ENCODE data around the gene FIGNL2.

Gene FIGNL2

DNA sequence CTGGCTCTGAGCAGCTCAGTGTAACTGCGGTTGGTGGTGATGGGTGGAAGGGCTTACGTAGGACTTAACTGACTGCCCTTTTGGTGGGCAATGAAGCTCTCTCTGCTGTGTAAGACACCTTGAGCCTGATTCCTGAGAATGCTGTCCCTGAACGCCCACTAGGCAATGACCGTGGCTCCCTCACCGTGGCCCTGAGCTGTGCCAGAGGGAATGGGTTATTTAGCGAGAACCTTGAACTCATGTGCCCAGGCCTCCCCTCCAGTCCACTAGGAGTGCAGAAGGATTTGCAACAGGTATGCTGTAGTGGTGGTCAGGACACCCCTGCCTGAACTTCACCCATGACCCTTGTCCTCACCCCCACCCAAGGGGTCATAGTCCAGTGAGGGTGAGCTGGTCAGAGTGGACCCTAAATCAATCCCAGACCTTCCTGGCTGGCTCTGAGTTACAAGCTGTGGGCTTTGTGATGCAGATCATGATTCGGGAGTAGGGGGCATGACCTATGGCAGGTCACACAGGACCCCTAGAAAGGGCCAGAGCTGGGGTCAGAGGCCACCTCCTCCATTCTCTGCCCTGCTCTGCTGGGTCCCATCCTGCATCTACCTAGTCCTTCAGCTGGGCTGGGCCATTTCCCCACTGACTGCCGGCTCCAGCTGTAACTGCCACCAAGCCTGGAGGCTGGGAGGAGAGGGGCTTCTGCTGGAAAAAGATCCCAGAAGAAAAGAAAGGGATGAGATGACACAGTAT, 24.9 kb upstream of the FIGNL2 start:
- no peak for DNase-seq

- no peak for DNase-seq
Observed at GRCh38 chr12:51872689-51872981, 24.1 kb upstream of the FIGNL2 start.

DNA sequence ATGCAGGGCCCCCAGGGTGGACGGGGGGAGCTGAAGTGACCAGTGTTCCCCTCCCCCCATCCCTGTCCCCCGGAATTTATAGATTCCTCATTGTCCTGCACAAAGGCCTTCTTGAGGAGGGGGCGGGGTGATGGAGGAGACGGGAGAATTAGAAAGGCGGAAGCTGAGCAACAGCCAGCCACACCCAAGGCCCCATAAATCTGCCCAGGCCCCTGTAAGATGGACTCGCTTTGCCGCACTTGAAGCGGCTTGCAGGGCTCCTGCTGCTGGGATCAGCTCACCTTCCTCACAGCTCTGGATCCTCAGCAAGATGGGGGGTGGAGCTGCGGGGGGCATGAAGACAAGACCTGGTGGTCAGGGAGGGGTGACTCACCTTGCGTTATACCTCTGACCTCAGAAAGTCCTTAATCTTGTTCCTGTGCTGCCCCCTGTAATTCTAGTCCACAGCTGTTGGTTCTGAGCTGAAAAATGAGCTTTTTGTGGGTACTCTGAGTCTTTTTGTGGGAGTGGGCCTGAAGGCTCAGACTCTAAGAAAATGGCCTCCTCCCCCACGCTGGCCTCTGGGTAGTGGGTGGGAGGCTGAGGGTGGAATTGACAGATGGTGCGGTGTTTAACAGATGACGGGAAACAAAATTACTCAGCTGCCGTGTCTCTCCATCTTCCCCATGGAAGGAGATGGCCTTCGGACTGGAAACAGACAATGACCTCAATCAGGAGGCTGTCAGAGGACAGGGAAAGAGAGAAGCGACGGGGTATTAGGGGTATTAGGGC, 23.6 kb upstream of the FIGNL2 start:
- no peak for DNase-seq

- DNase-seq: no peak
Observed at GRCh38 chr12:51871126-51871525, 22.6 kb upstream of the FIGNL2 start.

DNA sequence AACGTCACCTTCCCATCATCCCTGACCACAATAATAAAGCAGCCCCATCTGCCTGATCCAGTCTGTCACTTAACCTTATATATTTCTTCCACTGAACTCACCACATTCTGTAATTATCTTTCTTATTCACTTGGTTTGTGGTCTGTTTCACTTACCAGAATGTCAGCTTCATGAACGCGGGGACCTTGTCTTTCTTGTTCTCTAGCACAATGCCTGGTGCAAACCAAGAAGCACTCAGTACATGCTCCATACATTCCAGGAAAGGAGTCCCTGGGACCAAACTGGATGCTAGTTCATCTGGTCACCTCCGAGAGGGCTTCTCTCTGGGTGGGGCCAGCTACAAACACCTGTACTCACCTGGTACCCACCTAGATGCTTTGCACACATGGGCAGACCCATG, 22.0 kb upstream of the FIGNL2 start:
- DNase-seq: no peak

DNA sequence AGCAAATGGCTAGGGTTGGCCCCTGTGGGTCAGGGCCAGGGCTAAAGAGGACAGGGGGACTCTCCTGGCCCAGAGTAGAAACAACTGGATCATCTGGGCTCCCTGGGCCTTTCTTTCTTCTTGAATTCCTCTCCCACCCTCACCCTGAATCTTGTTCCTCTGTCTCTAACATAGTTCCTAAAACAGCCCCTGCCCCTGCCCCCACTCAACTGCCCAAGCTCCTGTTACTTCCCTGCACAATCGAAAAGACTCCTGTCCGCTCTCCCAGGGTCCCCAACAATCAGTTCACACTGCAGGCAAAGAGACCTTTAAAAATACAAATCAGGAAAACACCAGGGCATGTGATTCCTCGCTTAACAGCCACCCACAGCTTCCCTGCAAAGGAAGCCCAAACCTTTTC, 21.4 kb upstream of the FIGNL2 start:
- no peak for DNase-seq

GRCh38 chr12:51869496-51869865, 21.0 kb upstream of the FIGNL2 start:
- no peak for DNase-seq

- no peak for DNase-seq
Observed at GRCh38 chr12:51868821-51869495, 20.4 kb upstream of the FIGNL2 start.

DNA sequence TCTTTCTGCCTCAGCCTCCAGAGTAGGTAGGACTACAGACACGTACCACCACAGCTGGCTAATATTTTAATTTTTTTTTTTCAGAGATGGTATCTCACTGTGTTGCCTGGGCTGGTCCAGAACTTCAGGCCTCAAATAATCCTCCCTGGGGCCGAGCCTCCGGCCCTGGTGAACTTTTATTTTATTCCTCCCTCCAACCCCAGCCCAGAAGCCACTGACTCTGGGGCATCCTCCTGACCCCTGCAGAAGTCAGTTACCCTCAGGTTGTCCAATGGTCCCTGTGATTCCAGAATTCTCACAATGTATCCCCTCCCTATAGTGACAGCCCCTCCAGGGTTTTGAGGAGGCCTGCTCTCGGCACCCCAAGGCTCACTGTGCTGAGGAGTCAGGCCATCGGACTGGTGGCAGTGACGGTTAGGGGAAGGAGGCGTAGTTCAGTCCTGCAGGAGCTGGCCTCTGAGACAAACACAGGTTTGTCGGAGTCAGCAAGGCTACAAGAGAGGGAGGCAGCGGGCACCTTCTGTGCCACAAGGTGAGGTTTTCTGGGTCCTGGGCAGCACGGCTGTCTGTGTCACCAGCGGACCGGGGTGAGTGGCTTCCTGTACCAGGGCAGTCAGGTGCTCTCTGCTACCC, 19.4 kb upstream of the FIGNL2 start:
- no peak for DNase-seq

- no peak for DNase-seq
Observed at GRCh38 chr12:51867371-51867770, 18.9 kb upstream of the FIGNL2 start.

- no peak for DNase-seq
Observed at GRCh38 chr12:51866762-51867161, 18.2 kb upstream of the FIGNL2 start.

GRCh38 chr12:51866324-51866723, 17.8 kb upstream of the FIGNL2 start:
- DNase-seq: no peak

GRCh38 chr12:51865757-51866270, 17.3 kb upstream of the FIGNL2 start:
- DNase-seq: no peak

DNA sequence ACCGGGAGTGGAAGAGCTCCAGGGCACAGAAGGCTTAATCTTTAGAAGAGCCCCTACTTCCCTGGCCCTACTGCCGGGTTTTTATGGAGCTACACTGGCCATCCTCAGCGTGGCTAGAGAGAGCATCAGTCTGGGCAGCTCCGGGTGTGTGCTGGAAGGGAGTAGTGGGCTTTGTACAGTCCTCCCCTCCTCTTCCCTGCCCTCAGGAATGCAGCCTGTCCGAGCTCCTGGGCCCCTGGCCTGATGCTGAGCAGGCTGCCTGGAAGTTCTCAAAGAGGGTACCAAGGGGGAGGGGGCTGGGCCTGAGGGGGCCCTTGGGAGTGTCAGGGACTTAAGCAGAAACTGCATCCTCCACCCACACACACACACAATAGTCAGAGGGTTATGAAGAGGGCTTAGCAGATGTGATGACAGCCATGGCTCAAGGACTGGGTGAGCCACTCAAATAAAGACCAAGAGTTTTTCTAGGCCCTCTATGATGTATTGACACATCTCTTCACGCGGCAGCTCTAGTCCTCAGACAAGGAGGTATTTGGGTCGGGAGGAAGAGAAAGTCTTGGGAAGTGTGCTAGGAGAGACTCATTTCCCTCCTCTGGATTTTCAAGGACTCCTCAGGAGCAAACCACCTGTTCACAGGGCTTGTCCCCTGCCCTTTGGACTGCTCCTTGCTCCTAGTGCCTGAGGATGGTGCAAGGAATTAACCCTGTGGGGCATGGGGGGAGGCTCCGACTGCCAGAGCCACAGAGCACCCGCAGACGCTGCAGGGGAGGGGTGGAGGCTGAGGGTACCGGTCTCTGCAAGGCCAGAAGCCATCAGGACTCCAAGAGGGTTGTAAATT, 16.5 kb upstream of the FIGNL2 start:
- no peak for DNase-seq

- peak; percentile 20 for DNase-seq
Observed at GRCh38 chr12:51863933-51864832, 15.7 kb upstream of the FIGNL2 start.

- DNase-seq: no peak
Observed at GRCh38 chr12:51863363-51863932, 14.9 kb upstream of the FIGNL2 start.

GRCh38 chr12:51862947-51863346, 14.4 kb upstream of the FIGNL2 start:
- DNase-seq: no peak

- no peak for DNase-seq
Observed at GRCh38 chr12:51860986-51861385, 12.5 kb upstream of the FIGNL2 start.

DNA sequence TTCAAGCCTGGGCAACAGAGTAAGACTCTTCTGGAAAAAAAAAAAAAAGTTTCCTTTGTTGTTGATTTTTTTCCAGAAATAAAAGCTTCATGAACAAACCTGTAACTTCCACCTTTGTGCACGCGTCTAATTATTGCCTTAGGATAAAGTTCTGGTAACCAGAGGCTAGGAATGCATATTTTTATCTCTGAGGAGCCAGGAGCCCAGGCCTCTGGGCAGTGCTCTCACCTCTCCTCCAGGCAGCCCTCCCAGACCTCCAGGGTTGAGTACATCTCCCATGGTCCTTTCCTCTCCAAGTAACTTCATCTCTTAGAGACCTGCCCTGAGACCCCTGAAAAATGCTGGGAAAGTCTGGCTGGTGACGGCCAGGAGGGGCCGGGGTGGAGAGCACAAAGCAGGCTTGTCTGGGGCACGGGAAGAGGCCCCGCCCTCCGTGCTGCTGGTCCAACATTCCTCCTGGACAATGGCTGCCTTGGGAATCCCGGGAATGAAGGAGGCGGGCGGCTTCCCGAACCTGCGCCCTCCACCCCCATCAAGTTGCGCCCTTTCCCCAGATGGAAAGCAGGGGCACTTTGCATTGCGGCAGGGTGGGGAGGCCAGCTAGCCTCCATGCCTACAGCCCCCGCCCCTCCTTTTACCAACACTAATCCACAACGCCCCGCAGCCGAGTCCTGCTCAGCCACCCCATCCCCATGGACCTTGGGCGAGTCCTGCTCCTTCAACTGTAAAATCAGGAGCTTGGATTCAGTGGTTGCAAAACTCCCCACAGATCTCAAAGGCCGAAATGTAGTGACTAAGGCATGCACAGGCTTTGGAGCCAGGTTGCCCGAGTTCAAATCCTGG, 7.3 kb upstream of the FIGNL2 start:
- no peak for DNase-seq
